Dermis blood vessel endothelial cell (primary cell): ENCODE results near the gene DGCR8. TPM values are rescaled to one million over a fixed set of nuclear protein-coding genes. Genes with fewer than 3 reads are reported as not detected.

Experiments used
- DNase-seq: peaks from one replicate; pipeline ENCODE4 v3.0.0; 2010
- total RNA-seq: library from RNA; depleted of rRNA; stranded (reverse); fragments of >200 nt; gene quantifications from 2 replicates; pipeline ENCODE4 v1.2.3, GENCODE V29; 2014

The DGCR8 gene
- total RNA-seq: 30.2 and 30.3 TPM in 2 replicates

- DNase-seq: peak; percentile 93
Observed at GRCh38 chr22:20079745-20080444, at the start of gene DGCR8. TSS of gene DGCR8 (plus strand) at chr22:20080241. CDS start at chr22:20085964, 5,723 bp downstream.

GRCh38 chr22:20031732-20032406, 48.2 kb upstream of the DGCR8 start:
- no peak for DNase-seq

DNA sequence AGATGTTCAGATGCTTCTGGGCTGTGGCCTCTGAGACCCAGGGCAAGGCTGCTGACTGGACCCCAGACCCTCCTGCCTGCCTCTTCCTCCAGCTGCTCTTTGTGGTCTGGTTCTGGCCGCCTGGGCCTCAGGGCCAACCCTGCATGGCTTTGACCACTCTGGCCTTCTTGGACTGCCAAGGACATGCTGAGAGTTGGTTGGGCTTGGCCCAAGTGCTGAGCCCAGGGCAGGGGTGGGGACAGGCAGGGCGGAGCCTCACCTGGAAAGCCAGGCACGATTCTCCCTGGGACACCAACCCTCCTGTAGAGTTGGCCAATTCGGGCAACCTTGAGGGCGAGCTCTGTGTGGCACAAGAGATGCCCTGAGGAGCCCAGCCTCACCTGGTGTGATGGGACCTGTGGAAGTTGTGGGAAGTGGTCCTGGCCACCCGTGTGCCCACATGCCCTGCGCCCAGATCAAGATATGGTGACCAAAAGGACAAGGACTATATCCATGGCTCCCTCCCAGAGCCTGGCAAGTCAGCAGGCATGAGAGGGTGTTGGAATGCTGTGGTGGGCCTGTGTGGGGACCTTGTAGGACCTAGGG, 47.5 kb upstream of the DGCR8 start:
- DNase-seq: no peak

DNA sequence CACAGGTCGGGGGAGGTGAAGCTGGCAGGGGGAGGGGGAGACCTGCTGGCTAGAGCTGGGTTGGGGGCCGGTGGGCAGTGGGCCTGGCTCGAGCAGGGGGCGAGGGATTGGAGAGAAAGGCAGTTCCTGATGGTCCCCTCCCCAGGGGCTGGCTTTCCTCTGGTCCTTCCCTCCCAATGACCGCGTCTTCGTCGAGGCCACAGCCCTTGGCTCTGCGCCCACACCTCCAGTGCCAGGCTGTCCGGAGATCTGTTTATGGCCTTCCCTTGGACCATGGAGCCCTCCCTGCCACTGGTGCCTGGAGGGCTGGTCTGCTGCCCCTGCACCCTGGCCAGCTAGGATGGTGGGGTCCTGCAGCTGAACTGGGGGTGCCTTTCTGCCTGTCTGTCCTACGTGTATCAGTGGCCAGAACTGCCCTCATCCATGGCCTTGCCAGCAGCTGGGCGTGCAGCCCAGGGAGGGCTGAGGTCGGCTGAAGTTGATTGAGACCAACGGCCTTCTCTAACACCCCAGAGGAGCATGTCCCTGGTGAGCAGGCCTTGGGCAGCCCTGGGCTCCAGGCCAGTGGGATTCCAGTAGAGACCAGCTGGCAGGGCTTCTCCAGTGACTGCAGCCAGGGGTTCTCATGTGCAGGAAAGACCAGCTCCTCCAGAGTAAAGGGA, 46.9 kb upstream of the DGCR8 start:
- DNase-seq: no peak

GRCh38 chr22:20034143-20034542, 45.9 kb upstream of the DGCR8 start:
- no peak for DNase-seq

- DNase-seq: no peak
Observed at GRCh38 chr22:20035375-20036083, 44.5 kb upstream of the DGCR8 start.

- DNase-seq: no peak
Observed at GRCh38 chr22:20036084-20036482, 44.0 kb upstream of the DGCR8 start.

- DNase-seq: no peak
Observed at GRCh38 chr22:20036535-20037392, 43.3 kb upstream of the DGCR8 start.

DNA sequence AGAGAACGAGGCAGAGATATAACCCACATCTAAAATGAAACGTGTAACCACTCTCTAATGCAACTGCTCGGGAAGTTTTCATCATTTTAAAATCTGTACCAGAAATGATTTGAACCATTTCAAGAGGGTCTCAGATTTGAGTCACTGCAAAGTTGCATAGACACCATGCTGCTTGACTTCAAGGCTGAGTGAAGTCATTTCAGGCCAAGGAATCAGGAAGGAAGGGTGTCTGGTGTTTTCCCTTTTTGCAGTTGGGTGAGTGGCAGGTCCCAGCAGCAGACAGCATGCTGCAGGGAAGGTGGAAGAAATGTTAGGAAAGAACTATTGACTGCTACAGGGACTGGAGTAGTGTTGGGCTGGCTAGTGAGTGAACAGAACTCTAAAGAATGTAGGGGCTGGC, 42.6 kb upstream of the DGCR8 start:
- DNase-seq: no peak

- no peak for DNase-seq
Observed at GRCh38 chr22:20038574-20038973, 41.5 kb upstream of the DGCR8 start.

DNA sequence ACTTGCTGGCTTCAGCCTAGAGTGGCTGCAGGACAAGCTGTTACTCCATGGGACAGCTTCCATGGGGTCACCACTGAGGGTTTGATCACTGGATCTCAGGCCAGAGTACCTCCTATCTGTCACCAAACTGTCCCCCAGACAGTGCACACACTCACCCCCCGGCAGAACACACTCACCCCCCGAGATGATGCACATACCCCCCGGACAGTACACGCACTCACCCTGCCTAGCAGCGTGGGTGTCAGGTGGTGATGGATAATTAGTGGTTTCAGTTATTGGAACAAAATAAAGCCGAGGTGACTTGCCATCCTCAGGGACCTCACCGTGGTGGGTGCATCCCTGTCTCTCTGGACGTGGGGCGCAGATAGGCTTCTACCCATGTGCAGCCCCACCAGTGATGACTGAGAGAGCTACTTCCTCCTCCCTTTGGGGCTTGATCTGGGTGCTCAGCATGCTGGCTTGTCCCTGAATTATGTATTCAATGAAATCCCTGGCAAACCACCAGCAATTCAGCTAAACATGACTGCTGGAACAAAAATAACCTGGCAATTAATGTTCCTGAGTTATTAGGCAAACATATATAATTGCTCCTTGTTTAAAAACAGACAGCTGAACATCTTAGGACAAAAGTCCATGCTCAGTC, 40.2 kb upstream of the DGCR8 start:
- no peak for DNase-seq

DNA sequence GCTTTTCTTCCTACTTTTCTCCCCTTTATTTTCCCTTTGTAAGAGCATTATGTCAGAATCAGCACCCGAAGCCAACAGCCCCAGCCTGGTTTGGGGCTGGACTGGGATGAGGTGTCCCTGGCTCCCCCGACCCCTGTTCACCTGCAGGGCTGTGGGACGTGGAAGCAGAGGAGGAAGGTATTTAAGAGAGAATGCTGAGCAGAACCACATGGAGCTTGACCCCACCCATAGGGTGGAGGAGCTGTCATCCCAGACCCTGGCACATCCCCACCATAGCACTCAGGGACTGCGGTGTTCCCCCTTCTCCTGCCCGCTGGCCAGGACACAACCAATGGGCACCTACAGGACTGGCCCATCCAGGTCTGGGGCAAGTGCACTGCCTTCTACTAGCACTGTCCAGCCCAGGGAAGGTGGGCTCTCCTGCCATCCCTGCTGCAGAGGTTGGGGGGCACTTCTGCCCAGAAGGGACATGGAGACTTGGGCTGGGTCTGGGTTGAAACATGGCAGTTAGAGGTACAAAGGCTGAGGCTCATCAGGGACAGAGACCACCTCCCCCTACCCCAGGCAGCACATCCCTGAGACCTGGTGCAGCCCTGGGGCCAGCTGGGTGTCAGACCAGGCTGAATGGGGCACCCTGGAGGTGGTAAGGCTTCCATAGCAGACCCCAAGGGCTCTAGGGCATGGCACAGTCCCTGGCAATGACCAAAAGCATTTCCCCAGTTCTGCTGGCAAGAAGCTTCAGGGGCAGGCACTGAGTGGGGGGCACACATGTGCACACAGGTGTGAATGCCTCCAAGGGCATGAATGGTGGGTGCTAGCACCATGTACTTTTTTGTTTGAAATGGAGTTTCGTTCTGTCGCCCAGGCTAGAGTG, 39.5 kb upstream of the DGCR8 start:
- no peak for DNase-seq

- DNase-seq: no peak
Observed at GRCh38 chr22:20043057-20043996, 36.7 kb upstream of the DGCR8 start.

- no peak for DNase-seq
Observed at GRCh38 chr22:20043997-20044342, 36.1 kb upstream of the DGCR8 start.

DNA sequence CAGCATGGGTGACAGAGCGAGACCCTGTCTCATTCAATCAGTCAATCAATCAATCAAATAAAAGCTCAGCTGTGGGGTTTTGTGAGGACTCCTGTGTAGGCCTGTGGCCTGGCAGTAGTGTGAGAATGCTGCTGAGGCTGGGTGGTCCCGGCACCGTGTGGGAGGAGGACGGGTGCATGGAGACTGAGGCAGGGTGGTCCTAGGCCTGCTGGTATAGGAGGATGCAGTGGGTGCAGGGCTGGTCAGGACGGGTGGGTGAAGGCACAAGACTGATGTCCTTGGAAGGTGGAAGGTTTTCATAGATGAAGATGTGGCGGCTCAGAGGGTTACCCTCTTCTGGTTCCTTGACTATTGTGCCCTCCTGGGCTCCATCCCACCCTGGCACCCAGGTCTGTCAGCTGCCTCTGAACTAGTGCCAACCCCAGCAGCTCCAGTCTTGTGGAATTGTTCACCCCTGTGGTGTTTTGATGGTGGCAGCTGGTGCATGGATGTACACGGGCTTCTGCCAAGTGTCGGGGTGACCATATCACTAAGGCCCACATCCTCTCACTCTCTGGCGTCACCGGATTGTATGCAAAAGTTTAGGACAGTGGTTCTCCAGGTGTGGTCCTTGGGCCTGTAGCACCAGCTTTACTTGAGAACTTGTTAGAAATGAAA, 35.4 kb upstream of the DGCR8 start:
- DNase-seq: no peak

- DNase-seq: no peak
Observed at GRCh38 chr22:20046730-20047129, 33.3 kb upstream of the DGCR8 start.

- DNase-seq: no peak
Observed at GRCh38 chr22:20051927-20052308, 28.1 kb upstream of the DGCR8 start.
